Spleen (tissue), 11 donors: ENCODE results near the gene ARFIP1. TPM values are rescaled to one million over a fixed set of nuclear protein-coding genes. Genes with fewer than 3 reads are reported as not detected.

Experiments used
- DNase-seq: peaks from one replicate; pipeline ENCODE4 v3.0.0-alpha.2; 2020
- H3K27ac ChIP-seq, 8 donors: fragments of 200-600 bp; sonication (generic) in 7 of 8; 1 replicate in 4 of 8; 2 replicates in 4 of 8; pipeline versions ENCODE4 v1.5.0 to v1.8.0; 2016 to 2021; ENCODE audit warnings: inconsistent platforms in 4 of 8, mild to moderate bottlenecking in 4 of 8, moderate library complexity in 1 of 8
- H3K27me3 ChIP-seq, 7 donors: fragments of 200-600 bp; sonication (generic) in 6 of 7; replicated peaks in 1 of 7; 1 replicate in 4 of 7; 2 replicates in 3 of 7; pipeline versions ENCODE4 v1.5.0 to v1.8.0; 2016 to 2021; ENCODE audit warnings: inconsistent platforms in 3 of 7, mild to moderate bottlenecking in 1 of 7
- H3K36me3 ChIP-seq, 6 donors: fragments of 200-600 bp; sonication (generic) in 5 of 6; 1 replicate in 4 of 6; 2 replicates in 2 of 6; pipeline versions ENCODE4 v1.5.0 to v1.8.0; 2016 to 2021; ENCODE audit warnings: inconsistent platforms in 2 of 6
- H3K4me1 ChIP-seq, 6 donors: fragments of 200-600 bp; sonication (generic) in 5 of 6; 1 replicate in 3 of 6; 2 replicates in 3 of 6; pipeline versions ENCODE4 v1.5.0 to v1.8.0; 2016 to 2021; ENCODE audit warnings: inconsistent platforms in 3 of 6
- H3K4me3 ChIP-seq, 8 donors: fragments of 200-600 bp; sonication (generic) in 7 of 8; 1 replicate in 4 of 8; 2 replicates in 4 of 8; pipeline versions ENCODE4 v1.5.0 to v1.8.0; 2016 to 2021; ENCODE audit warnings: inconsistent platforms in 4 of 8, mild to moderate bottlenecking in 4 of 8, moderate library complexity in 2 of 8
- H3K9me3 ChIP-seq, 8 donors: fragments of 200-600 bp; sonication (generic) in 7 of 8; 1 replicate in 4 of 8; 2 replicates in 4 of 8; pipeline versions ENCODE4 v1.5.0 to v1.8.0; 2016 to 2021; ENCODE audit warnings: inconsistent platforms in 4 of 8
- POLR2A ChIP-seq, 3 donors: fragments of 450-650 bp; IDR thresholded peaks; one replicate each; pipeline ENCODE4 v1.5.1; 2017; ENCODE audit warnings: antibody characterized with exemption in 3 of 3, mild to moderate bottlenecking in 1 of 3
- POLR2AphosphoS5 ChIP-seq, 3 donors: sonication (generic); formaldehyde crosslinking; IDR thresholded peaks; one replicate each; pipeline ENCODE4 v1.5.1; 2017; ENCODE audit warnings: antibody characterized with exemption in 3 of 3
- WGBS, 5 donors: extraction: QIAGEN DNeasy Blood & Tissue Kit in 3 of 5; methylation state at CpG; one replicate each; pipeline versions ENCODE4 v1.1.5 to v1.1.7; 2013 to 2018; 5-methylcytosine and 5-hydroxymethylcytosine counted together
- intact Hi-C: fragments of 100-400 bp; cut with DNase I; formaldehyde crosslinking; loops from one replicate; pipeline ENCODE4 v1.15.0; 2023; ENCODE audit warnings: low total_unique reads
- polyA plus RNA-seq, 3 donors: library from polyadenylated mRNA; stranded (reverse); fragments of 200-250 nt; gene quantifications; one replicate each; pipeline ENCODE4 v1.2.1, GENCODE V29; 2013
- total RNA-seq, 7 donors: library from RNA; depleted of rRNA in 3 of 7; stranded (reverse); fragments of >200 nt in 3 of 7; fragmentation: NEBNext Ultra II Directional in 4 of 7; extraction: Animal tissue kit (Norgen Biotek cat#: 25700) in 4 of 7; gene quantifications; one replicate each; pipeline versions ENCODE4 v1.1.0 to v1.2.1, GENCODE V29; 2016 to 2021
- TF ChIP-seq, protein P1 (sequence below), 11 experiments: fragments of 200-600 bp in 7 of 11; fragments of 450-650 bp in 4 of 11; sonication (generic) in 4 of 11; IDR thresholded peaks in 8 of 11; conservative IDR thresholded peaks in 3 of 11; 1 replicate in 7 of 11; 2 replicates in 4 of 11; pipeline versions ENCODE4 v1.4.0 to v1.8.0; 2016 to 2021; ENCODE audit warnings: antibody characterized with exemption in 11 of 11, inconsistent platforms in 4 of 11, mild to moderate bottlenecking in 1 of 11
- donor health status: healthy with polysubstance abuse.
- donor health status: DM: no; HTN: no; CAD: no; lungs with moderate emphysema.
- donor health status: DM: no; HTN: no; CAD: no.
- donor health status: Bipolar disorder and iron deficiency.
- donor health status: healthy.
- donor health status: DM: no; HTN: no; CAD: no.
- donor health status: DM: yes; HTN: yes; CAD: no.

The ARFIP1 gene
- total and polyA plus RNA-seq, 10 donors, result 13.9 to 35.0 (median 26.8) TPM

DNA sequence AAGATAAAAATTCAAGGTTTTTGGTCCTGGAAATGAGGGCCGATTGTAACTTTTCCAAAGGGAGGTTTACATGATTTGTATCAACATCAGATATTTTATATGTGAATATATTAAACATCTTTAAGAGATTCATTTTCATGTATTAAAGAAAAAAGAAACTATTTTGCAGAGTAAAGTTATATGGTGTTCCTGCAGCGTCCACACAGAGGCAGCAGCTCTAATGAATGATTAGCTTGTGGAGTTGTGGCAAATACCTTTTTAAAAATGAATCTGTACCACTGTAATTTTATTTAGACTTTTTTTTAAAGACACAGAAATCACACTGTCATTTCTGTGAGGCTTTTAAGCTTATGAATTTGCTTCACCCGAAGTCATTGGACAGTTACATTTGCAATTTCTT is 130.8 kb downstream of the ARFIP1 start:
- H3K9me3 ChIP-seq, result no peaks in the 10 kb centered on the region
- intact Hi-C loops, result no loop called here
- peaks cover 0 to 43% (median 4%) of the 10 kb centered on the region in 6 donors for H3K36me3 ChIP-seq
- 64 to 96% (median 82%) methylated on average over 3 of the region's 3 CpGs for WGBS, 5 donors
- no peaks in the 10 kb centered on the region for H3K4me1 ChIP-seq
- no peak overlapping the region for H3K27ac ChIP-seq
- no peak overlapping the region for H3K4me3 ChIP-seq
- TF ChIP-seq, protein P1, sequence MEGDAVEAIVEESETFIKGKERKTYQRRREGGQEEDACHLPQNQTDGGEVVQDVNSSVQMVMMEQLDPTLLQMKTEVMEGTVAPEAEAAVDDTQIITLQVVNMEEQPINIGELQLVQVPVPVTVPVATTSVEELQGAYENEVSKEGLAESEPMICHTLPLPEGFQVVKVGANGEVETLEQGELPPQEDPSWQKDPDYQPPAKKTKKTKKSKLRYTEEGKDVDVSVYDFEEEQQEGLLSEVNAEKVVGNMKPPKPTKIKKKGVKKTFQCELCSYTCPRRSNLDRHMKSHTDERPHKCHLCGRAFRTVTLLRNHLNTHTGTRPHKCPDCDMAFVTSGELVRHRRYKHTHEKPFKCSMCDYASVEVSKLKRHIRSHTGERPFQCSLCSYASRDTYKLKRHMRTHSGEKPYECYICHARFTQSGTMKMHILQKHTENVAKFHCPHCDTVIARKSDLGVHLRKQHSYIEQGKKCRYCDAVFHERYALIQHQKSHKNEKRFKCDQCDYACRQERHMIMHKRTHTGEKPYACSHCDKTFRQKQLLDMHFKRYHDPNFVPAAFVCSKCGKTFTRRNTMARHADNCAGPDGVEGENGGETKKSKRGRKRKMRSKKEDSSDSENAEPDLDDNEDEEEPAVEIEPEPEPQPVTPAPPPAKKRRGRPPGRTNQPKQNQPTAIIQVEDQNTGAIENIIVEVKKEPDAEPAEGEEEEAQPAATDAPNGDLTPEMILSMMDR (IDR thresholded peaks at IDR 0.05 in 8 of 11, conservative IDR thresholded peaks at IDR 0.05 in 3 of 11), result no peak
- no peak for TF ChIP-seq POLR2AphosphoS5 (IDR thresholded peaks at IDR 0.05)
- TF ChIP-seq POLR2A (IDR thresholded peaks at IDR 0.05), result no peak
- no peaks in the 10 kb centered on the region for H3K27me3 ChIP-seq
- no peak for DNase-seq

DNA sequence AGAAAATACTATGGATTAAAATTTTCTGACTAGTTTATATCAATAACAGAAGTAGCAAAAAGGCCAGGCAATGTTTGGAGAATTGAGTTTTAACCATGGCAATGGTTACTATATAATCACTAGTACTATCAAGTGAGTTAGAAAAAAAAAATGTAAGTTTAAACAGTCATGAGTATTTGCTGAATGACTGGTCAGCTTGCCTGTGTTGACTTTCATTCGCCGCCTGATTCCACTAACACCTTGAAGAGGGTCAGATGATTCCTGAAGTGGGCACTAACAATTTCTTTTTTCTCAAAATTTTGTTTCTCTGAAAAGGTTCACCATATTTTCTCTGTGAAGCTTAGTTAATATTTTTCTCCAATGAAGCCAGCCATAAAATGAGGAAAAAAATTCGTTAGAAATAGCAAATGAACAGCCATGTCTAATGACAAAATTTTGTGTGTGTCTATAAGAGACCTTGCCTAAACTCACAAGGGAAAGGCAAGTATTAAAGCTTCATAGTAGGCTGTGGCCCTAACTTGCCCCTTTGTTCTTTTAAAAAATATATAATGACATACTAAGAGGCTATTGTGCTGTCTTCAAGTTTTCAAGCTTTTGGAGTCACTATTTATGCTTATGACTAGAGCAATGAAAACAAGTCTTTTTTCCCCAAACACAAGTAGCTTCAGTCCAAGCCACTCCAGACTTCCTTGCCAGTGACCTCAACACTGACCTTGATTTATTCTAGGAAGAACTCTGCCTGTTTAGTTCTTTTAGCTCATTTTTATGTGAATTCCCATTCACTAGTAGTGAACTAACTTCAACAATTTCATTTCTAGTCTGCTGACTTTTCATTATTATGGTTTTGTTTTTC is 138.0 kb downstream of the ARFIP1 start:
- Histone ChIP-seq H3K4me1 (no peaks in the 10 kb centered on the region), H3K4me3 (no peak overlapping the region), H3K36me3 (no peaks in the 10 kb centered on the region), H3K27me3 (no peaks in the 10 kb centered on the region), H3K27ac (no peak overlapping the region), H3K9me3 (peaks cover 0 to 30% (median 23%) of the 10 kb centered on the region in 8 donors)
- WGBS, 5 donors, result 87 to 95% (median 90%) methylated on average over 3 of the region's 3 CpGs
- intact Hi-C loops, result no loop called here
- DNase-seq, result no peak
- TF ChIP-seq POLR2A (IDR thresholded peaks at IDR 0.05), result no peak
- TF ChIP-seq, protein P1 (IDR thresholded peaks at IDR 0.05 in 8 of 11, conservative IDR thresholded peaks at IDR 0.05 in 3 of 11), result no peak
- TF ChIP-seq POLR2AphosphoS5 (IDR thresholded peaks at IDR 0.05), result no peak

DNA sequence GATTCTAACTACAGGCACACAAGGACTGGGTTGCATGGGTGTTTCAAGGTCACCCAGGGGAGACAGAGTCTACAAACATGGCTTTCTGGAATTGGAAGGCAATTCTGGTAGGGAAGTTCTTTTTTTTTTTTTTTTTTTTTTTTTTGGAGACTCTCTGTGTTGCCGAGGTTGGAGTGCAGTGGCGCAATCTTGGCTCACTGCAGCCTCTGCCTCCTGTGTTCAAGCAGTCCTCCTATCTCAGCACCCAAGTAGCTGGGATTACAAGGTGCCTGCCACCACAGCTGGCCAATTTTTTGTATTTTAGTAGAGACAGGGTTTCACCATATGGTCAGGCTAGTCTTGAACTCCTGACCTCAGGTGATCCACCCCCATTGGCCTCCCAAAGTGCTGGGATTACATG is 140.1 kb downstream of the ARFIP1 start:
- no peak for DNase-seq
- Histone ChIP-seq H3K36me3 (no peaks in the 10 kb centered on the region), H3K4me1 (no peaks in the 10 kb centered on the region), H3K27ac (no peak overlapping the region), H3K4me3 (no peak overlapping the region), H3K27me3 (no peaks in the 10 kb centered on the region), H3K9me3 (peaks cover 0 to 30% (median 23%) of the 10 kb centered on the region in 8 donors)
- 92 to 100% (median 94%) methylated on average over 2 of the region's 2 CpGs for WGBS, 5 donors
- intact Hi-C loops, result no loop called here
- no peak for TF ChIP-seq POLR2AphosphoS5 (IDR thresholded peaks at IDR 0.05)
- TF ChIP-seq, protein P1 (IDR thresholded peaks at IDR 0.05 in 8 of 11, conservative IDR thresholded peaks at IDR 0.05 in 3 of 11), result no peak
- TF ChIP-seq POLR2A (IDR thresholded peaks at IDR 0.05), result no peak

DNA sequence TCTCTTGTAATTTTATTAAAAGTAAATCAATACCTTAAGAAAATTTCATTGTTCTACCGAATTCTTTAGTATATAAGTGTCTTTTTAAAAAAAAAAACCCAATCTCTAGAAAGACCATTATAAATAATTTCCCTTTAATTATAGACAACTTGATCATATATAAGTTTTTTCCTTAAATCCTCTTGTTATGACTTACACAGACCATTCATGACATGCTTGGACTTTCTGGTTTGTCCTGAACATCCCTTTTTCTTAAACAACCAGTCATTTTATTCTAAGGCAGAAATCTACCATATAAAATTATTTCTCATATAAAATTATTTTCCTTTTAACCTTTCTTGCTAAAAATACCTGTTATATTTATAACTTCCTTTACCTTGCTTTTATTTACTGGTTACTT is 141.0 kb downstream of the ARFIP1 start:
- peaks cover 0 to 30% (median 23%) of the 10 kb centered on the region in 8 donors for H3K9me3 ChIP-seq
- H3K27me3 ChIP-seq, result no peaks in the 10 kb centered on the region
- H3K4me1 ChIP-seq, result no peaks in the 10 kb centered on the region
- no peak for TF ChIP-seq POLR2A (IDR thresholded peaks at IDR 0.05)
- TF ChIP-seq POLR2AphosphoS5 (IDR thresholded peaks at IDR 0.05), result no peak
- TF ChIP-seq, protein P1 (IDR thresholded peaks at IDR 0.05 in 8 of 11, conservative IDR thresholded peaks at IDR 0.05 in 3 of 11), result no peak
- intact Hi-C loops, result no loop called here
- no peak overlapping the region for H3K4me3 ChIP-seq
- WGBS, 5 donors, result 63 to 73% (median 71%) methylated on average over 1 of the region's 1 CpG
- DNase-seq, result no peak
- no peak overlapping the region for H3K27ac ChIP-seq
- no peaks in the 10 kb centered on the region for H3K36me3 ChIP-seq
